ENCODE measurements around the gene PROCR. TPM values are rescaled to one million over a fixed set of nuclear protein-coding genes. Genes with fewer than 3 reads are reported as not detected.

PROCR gene
- total RNA-seq, 1 experiment from 2014 or later = 52.0 TPM

DNA sequence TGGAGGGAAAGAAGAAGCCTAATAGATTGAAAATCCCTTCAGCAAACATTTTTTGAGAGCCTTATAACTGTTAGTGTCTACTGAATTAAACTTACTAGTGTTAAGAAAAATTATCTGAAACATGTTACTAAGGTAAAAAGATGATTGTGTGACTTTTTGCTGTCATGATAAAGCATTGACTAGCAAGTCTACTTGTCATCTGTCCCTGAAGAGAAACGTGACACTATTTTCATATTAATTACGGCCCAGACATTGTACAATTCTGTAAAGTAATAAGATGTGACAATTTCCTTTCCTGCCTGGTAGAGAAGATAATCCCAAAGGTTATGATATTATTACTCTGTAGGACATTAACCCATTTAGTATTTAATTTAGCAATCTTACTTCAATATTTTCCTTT is 15.9 kb upstream of the PROCR start:
- Histone ChIP-seq H3K79me2 (ENCODE audit: insufficient read depth, low read length) (no peaks in the 10 kb centered on the region), H2AFZ (ENCODE audit: low read depth, low read length, poor library complexity, severe bottlenecking) (no peak overlapping the region), H3K4me2 (ENCODE audit: low read length) (no peak overlapping the region), H3K4me1 (ENCODE audit: control insufficient read depth in 1 of 2, insufficient read depth in 2 of 2, low read length in 2 of 2) (no peaks in the 10 kb centered on the region), H3K4me3 (replicated peaks in 1 of 2; ENCODE audit: low read depth in 1 of 2, low read length in 2 of 2) (no peak overlapping the region), H3K27ac (ENCODE audit: low read depth, low read length) (no peak overlapping the region), H3K9ac (ENCODE audit: low read length) (no peak overlapping the region), H3K27me3 (ENCODE audit: insufficient read depth, low read length) (no peaks in the 10 kb centered on the region), H3K9me3 (ENCODE audit: control insufficient read depth in 1 of 2, insufficient read depth in 1 of 2, low read depth in 1 of 2, low read length in 2 of 2) (no peaks in the 10 kb centered on the region), H4K20me1 (ENCODE audit: insufficient read depth) (no peaks in the 10 kb centered on the region), H3K9me2 (ENCODE audit: insufficient read depth) (no peaks in the 10 kb centered on the region), H3K36me3 (ENCODE audit: control insufficient read depth in 1 of 2, insufficient read depth in 2 of 2, low read length in 2 of 2) (no peaks in the 10 kb centered on the region)
- RAD21 ChIA-PET (ENCODE audit: low non-redundant PET in 1 of 2, low total read pairs in 2 of 2, uncharacterized antibody in 2 of 2, unreplicated experiment in 2 of 2) = no interaction called here
- no peak for TF ChIP-seq JUND (IDR thresholded peaks at IDR 0.05)
- no peak for TF ChIP-seq EZH2phosphoT487 (IDR thresholded peaks at IDR 0.05; ENCODE audit: borderline replicate concordance)
- no peak for TF ChIP-seq SP1 (IDR thresholded peaks at IDR 0.05; ENCODE audit: low read depth)
- TF ChIP-seq ELF1 (IDR thresholded peaks at IDR 0.05; ENCODE audit: borderline replicate concordance, low read depth) = no peak
- TF ChIP-seq, protein P1, sequence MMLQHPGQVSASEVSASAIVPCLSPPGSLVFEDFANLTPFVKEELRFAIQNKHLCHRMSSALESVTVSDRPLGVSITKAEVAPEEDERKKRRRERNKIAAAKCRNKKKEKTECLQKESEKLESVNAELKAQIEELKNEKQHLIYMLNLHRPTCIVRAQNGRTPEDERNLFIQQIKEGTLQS (IDR thresholded peaks at IDR 0.05) = no peak
- no peak for TF ChIP-seq RAD21 (IDR thresholded peaks at IDR 0.05; ENCODE audit: low read depth)
- TF ChIP-seq POLR2AphosphoS5 (IDR thresholded peaks at IDR 0.05; ENCODE audit: low read depth, low read length) = no peak
- intact Hi-C loops (cut with micrococcal nuclease) = no loop called here
- BruUV-seq (replicated peaks) = no TSS peak
- ATAC-seq (no peak), DNase-seq (ENCODE audit: low read depth, low spot score) (no peak)
- POLR2A ChIA-PET = no interaction called here
- CTCF ChIA-PET = no interaction called here

DNA sequence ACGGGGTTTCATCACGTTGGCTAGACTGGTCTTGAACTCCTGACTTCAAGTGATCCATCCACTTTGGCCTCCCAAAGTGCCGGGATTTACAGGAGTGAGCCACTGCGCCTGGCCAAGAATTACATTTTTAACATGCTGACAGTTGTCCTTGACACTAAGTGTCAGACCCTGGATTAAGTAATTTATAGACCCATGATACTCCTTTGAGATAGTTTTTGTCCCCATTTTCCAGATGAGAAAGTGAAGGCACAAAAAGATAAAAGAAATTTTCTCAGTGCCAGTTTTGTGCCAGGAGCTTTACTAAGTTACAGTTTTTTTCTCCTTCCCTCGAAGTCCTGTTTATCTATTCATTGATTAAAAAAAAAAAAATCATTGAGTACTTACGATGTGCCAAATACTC is 14.9 kb upstream of the PROCR start:
- Histone ChIP-seq H3K36me3 (ENCODE audit: control insufficient read depth in 1 of 2, insufficient read depth in 2 of 2, low read length in 2 of 2) (no peaks in the 10 kb centered on the region), H3K9me3 (ENCODE audit: control insufficient read depth in 1 of 2, insufficient read depth in 1 of 2, low read depth in 1 of 2, low read length in 2 of 2) (no peaks in the 10 kb centered on the region), H3K4me3 (replicated peaks in 1 of 2; ENCODE audit: low read depth in 1 of 2, low read length in 2 of 2) (no peak overlapping the region), H3K9ac (ENCODE audit: low read length) (no peak overlapping the region), H3K79me2 (ENCODE audit: insufficient read depth, low read length) (no peaks in the 10 kb centered on the region), H4K20me1 (ENCODE audit: insufficient read depth) (no peaks in the 10 kb centered on the region), H3K9me2 (ENCODE audit: insufficient read depth) (no peaks in the 10 kb centered on the region), H3K4me2 (ENCODE audit: low read length) (no peak overlapping the region), H2AFZ (ENCODE audit: low read depth, low read length, poor library complexity, severe bottlenecking) (no peak overlapping the region), H3K27ac (ENCODE audit: low read depth, low read length) (no peak overlapping the region), H3K27me3 (ENCODE audit: insufficient read depth, low read length) (no peaks in the 10 kb centered on the region), H3K4me1 (ENCODE audit: control insufficient read depth in 1 of 2, insufficient read depth in 2 of 2, low read length in 2 of 2) (no peaks in the 10 kb centered on the region)
- ChIA-PET CTCF (no interaction called here), POLR2A (no interaction called here), RAD21 (ENCODE audit: low non-redundant PET in 1 of 2, low total read pairs in 2 of 2, uncharacterized antibody in 2 of 2, unreplicated experiment in 2 of 2) (no interaction called here)
- TF ChIP-seq CEBPB (IDR thresholded peaks at IDR 0.05; ENCODE audit: low read depth) (no peak), SRF (IDR thresholded peaks at IDR 0.05; ENCODE audit: low read depth) (no peak), TCF7L2 (IDR thresholded peaks at IDR 0.05; ENCODE audit: borderline replicate concordance, extremely low read depth, insufficient read depth, insufficient read length) (no peak), JUND (IDR thresholded peaks at IDR 0.05) (no peak), EGR1 (IDR thresholded peaks at IDR 0.05; ENCODE audit: low read depth) (no peak), POLR2A (IDR thresholded peaks at IDR 0.05; ENCODE audit: borderline replicate concordance, extremely low read depth, insufficient read depth, insufficient read length) (no peak), ELF1 (IDR thresholded peaks at IDR 0.05; ENCODE audit: borderline replicate concordance, low read depth) (no peak), RAD21 (IDR thresholded peaks at IDR 0.05; ENCODE audit: low read depth) (no peak), YY1 (IDR thresholded peaks at IDR 0.05; ENCODE audit: extremely low read depth, insufficient replicate concordance, low read depth, low read length) (no peak), POLR2AphosphoS5 (IDR thresholded peaks at IDR 0.05; ENCODE audit: low read depth, low read length) (no peak), ZNF274 (IDR thresholded peaks at IDR 0.05; ENCODE audit: low read depth, low read length) (no peak), EZH2phosphoT487 (IDR thresholded peaks at IDR 0.05; ENCODE audit: borderline replicate concordance) (no peak), FOSL1 (IDR thresholded peaks at IDR 0.05; ENCODE audit: low read depth) (no peak)
- TF ChIP-seq, protein P2, sequence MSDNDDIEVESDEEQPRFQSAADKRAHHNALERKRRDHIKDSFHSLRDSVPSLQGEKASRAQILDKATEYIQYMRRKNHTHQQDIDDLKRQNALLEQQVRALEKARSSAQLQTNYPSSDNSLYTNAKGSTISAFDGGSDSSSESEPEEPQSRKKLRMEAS (IDR thresholded peaks at IDR 0.05) = no peak
- TF ChIP-seq, protein P3, sequence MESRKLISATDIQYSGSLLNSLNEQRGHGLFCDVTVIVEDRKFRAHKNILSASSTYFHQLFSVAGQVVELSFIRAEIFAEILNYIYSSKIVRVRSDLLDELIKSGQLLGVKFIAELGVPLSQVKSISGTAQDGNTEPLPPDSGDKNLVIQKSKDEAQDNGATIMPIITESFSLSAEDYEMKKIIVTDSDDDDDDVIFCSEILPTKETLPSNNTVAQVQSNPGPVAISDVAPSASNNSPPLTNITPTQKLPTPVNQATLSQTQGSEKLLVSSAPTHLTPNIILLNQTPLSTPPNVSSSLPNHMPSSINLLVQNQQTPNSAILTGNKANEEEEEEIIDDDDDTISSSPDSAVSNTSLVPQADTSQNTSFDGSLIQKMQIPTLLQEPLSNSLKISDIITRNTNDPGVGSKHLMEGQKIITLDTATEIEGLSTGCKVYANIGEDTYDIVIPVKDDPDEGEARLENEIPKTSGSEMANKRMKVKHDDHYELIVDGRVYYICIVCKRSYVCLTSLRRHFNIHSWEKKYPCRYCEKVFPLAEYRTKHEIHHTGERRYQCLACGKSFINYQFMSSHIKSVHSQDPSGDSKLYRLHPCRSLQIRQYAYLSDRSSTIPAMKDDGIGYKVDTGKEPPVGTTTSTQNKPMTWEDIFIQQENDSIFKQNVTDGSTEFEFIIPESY (IDR thresholded peaks at IDR 0.05; ENCODE audit: extremely low read depth, insufficient replicate concordance, low read length) = no peak
- TF ChIP-seq, protein P4, sequence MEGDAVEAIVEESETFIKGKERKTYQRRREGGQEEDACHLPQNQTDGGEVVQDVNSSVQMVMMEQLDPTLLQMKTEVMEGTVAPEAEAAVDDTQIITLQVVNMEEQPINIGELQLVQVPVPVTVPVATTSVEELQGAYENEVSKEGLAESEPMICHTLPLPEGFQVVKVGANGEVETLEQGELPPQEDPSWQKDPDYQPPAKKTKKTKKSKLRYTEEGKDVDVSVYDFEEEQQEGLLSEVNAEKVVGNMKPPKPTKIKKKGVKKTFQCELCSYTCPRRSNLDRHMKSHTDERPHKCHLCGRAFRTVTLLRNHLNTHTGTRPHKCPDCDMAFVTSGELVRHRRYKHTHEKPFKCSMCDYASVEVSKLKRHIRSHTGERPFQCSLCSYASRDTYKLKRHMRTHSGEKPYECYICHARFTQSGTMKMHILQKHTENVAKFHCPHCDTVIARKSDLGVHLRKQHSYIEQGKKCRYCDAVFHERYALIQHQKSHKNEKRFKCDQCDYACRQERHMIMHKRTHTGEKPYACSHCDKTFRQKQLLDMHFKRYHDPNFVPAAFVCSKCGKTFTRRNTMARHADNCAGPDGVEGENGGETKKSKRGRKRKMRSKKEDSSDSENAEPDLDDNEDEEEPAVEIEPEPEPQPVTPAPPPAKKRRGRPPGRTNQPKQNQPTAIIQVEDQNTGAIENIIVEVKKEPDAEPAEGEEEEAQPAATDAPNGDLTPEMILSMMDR (IDR thresholded peaks at IDR 0.05 in 2 of 3, conservative IDR thresholded peaks at IDR 0.05 in 1 of 3; ENCODE audit: borderline replicate concordance in 1 of 3, insufficient read depth in 1 of 3, low read depth in 2 of 3, low read length in 2 of 3) = no peak
- no TSS peak for BruUV-seq (replicated peaks)
- intact Hi-C loops (cut with micrococcal nuclease) = no loop called here
- ATAC-seq (no peak), DNase-seq (ENCODE audit: low read depth, low spot score) (no peak)
